ENCODE measurements around the gene CD82. TPM values are rescaled to one million over a fixed set of nuclear protein-coding genes. Genes with fewer than 3 reads are reported as not detected.

Gene CD82
- polyA plus RNA-seq, 1 donor from 2014 or later, result 0.84 TPM

DNA sequence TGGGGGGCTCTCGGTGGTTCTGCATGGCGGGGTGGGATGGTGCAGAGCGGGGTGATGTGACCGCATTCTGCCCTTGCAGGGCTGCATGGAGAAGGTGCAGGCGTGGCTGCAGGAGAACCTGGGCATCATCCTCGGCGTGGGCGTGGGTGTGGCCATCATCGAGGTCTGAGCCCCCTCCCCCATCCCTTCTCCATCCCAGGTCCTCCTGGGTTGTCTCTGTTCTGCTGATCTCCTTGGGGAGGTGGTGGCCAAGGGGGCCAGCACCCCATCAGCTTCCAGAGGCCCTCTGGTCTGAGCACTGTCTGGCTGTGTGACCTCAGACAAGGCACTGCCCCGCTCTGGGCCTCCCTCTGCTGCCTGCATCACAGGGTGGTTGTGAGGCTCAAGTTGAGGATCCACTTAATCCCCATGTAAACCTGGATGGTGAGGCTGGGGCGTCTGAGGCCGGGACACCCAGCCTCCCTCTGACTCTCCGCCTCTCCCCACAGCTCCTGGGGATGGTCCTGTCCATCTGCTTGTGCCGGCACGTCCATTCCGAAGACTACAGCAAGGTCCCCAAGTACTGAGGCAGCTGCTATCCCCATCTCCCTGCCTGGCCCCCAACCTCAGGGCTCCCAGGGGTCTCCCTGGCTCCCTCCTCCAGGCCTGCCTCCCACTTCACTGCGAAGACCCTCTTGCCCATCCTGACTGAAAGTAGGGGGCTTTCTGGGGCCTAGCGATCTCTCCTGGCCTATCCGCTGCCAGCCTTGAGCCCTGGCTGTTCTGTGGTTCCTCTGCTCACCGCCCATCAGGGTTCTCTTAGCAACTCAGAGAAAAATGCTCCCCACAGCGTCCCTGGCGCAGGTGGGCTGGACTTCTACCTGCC lies 53.3 kb downstream of the CD82 start:
- H3K4me2 ChIP-seq (ENCODE audit: low read length), result no peak overlapping the region
- H3K79me2 ChIP-seq (replicated peaks; ENCODE audit: insufficient read depth, low read length), result no peaks in the 10 kb centered on the region
- H3K9me3 ChIP-seq (ENCODE audit: low read length), result no peaks in the 10 kb centered on the region
- H3K4me3 ChIP-seq (ENCODE audit: low read length), result no peak overlapping the region
- H3F3A ChIP-seq (ENCODE audit: insufficient read depth, low read length, poor library complexity, severe bottlenecking), result no peaks in the 10 kb centered on the region
- no peak for TF ChIP-seq POLR2AphosphoS5 (IDR thresholded peaks at IDR 0.05)
- no peak for TF ChIP-seq TAF1 (IDR thresholded peaks at IDR 0.05; ENCODE audit: low read depth)
- no peak for TF ChIP-seq RAD21 (conservative IDR thresholded peaks at IDR 0.05)
- no peak for TF ChIP-seq EP300 (conservative IDR thresholded peaks at IDR 0.05; ENCODE audit: poor library complexity, severe bottlenecking)
- no peak for TF ChIP-seq MXI1 (conservative IDR thresholded peaks at IDR 0.05; ENCODE audit: poor library complexity, severe bottlenecking)
- TF ChIP-seq SMC3 (conservative IDR thresholded peaks at IDR 0.05; ENCODE audit: poor library complexity), result no peak
- TF ChIP-seq, protein P1, sequence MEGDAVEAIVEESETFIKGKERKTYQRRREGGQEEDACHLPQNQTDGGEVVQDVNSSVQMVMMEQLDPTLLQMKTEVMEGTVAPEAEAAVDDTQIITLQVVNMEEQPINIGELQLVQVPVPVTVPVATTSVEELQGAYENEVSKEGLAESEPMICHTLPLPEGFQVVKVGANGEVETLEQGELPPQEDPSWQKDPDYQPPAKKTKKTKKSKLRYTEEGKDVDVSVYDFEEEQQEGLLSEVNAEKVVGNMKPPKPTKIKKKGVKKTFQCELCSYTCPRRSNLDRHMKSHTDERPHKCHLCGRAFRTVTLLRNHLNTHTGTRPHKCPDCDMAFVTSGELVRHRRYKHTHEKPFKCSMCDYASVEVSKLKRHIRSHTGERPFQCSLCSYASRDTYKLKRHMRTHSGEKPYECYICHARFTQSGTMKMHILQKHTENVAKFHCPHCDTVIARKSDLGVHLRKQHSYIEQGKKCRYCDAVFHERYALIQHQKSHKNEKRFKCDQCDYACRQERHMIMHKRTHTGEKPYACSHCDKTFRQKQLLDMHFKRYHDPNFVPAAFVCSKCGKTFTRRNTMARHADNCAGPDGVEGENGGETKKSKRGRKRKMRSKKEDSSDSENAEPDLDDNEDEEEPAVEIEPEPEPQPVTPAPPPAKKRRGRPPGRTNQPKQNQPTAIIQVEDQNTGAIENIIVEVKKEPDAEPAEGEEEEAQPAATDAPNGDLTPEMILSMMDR (IDR thresholded peaks at IDR 0.05; ENCODE audit: poor library complexity, severe bottlenecking), result no peak
- TF ChIP-seq, protein P2, sequence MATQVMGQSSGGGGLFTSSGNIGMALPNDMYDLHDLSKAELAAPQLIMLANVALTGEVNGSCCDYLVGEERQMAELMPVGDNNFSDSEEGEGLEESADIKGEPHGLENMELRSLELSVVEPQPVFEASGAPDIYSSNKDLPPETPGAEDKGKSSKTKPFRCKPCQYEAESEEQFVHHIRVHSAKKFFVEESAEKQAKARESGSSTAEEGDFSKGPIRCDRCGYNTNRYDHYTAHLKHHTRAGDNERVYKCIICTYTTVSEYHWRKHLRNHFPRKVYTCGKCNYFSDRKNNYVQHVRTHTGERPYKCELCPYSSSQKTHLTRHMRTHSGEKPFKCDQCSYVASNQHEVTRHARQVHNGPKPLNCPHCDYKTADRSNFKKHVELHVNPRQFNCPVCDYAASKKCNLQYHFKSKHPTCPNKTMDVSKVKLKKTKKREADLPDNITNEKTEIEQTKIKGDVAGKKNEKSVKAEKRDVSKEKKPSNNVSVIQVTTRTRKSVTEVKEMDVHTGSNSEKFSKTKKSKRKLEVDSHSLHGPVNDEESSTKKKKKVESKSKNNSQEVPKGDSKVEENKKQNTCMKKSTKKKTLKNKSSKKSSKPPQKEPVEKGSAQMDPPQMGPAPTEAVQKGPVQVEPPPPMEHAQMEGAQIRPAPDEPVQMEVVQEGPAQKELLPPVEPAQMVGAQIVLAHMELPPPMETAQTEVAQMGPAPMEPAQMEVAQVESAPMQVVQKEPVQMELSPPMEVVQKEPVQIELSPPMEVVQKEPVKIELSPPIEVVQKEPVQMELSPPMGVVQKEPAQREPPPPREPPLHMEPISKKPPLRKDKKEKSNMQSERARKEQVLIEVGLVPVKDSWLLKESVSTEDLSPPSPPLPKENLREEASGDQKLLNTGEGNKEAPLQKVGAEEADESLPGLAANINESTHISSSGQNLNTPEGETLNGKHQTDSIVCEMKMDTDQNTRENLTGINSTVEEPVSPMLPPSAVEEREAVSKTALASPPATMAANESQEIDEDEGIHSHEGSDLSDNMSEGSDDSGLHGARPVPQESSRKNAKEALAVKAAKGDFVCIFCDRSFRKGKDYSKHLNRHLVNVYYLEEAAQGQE (IDR thresholded peaks at IDR 0.05; ENCODE audit: borderline replicate concordance), result no peak
- no peak for TF ChIP-seq EZH2 (IDR thresholded peaks at IDR 0.05; ENCODE audit: borderline replicate concordance, insufficient read depth, low read length, poor library complexity, severe bottlenecking)
- no peaks in the 10 kb centered on the region for H3K9me2 ChIP-seq (ENCODE audit: insufficient read depth, low read length)
- no peaks in the 10 kb centered on the region for H3K27me3 ChIP-seq (ENCODE audit: insufficient read depth, low read depth, low read length)
- no peak overlapping the region for H3K9ac ChIP-seq (ENCODE audit: low read length)
- H3K36me3 ChIP-seq (ENCODE audit: insufficient read depth, low read length), result no peaks in the 10 kb centered on the region
- H2AFZ ChIP-seq (ENCODE audit: low read depth, low read length), result no peak overlapping the region
- no peaks in the 10 kb centered on the region for H4K20me1 ChIP-seq (ENCODE audit: insufficient read depth)
- H3K27ac ChIP-seq (ENCODE audit: low read length), result no peak overlapping the region

DNA sequence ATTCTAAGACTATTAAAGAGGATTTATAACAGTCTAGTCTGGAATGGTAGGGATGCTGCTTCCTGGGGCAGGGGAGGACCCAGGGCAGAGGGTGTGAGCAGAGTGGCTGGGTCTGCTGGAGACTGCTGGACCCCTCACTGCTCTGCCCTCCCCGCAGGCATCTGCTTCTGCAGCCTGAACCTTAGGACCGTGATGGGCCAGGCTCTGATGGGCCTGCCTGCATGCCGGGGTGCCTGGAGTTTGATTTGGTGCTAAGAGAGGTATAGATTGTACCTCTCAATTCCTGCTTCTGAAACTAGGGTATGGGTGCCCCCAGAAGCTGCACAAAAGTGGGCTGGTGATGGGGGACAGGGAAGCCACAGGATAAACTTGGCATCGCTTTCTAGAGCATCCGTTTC lies 54.9 kb downstream of the CD82 start:
- no peak for TF ChIP-seq MXI1 (conservative IDR thresholded peaks at IDR 0.05; ENCODE audit: poor library complexity, severe bottlenecking)
- no peak for TF ChIP-seq EP300 (conservative IDR thresholded peaks at IDR 0.05; ENCODE audit: poor library complexity, severe bottlenecking)
- TF ChIP-seq EZH2 (IDR thresholded peaks at IDR 0.05; ENCODE audit: borderline replicate concordance, insufficient read depth, low read length, poor library complexity, severe bottlenecking), result no peak
- no peak for TF ChIP-seq SMC3 (conservative IDR thresholded peaks at IDR 0.05; ENCODE audit: poor library complexity)
- no peak for TF ChIP-seq TAF1 (IDR thresholded peaks at IDR 0.05; ENCODE audit: low read depth)
- no peak for TF ChIP-seq RAD21 (conservative IDR thresholded peaks at IDR 0.05)
- TF ChIP-seq, protein P2 (IDR thresholded peaks at IDR 0.05; ENCODE audit: borderline replicate concordance), result no peak
- TF ChIP-seq POLR2AphosphoS5 (IDR thresholded peaks at IDR 0.05), result no peak
- TF ChIP-seq, protein P1 (IDR thresholded peaks at IDR 0.05; ENCODE audit: poor library complexity, severe bottlenecking), result no peak
- Histone ChIP-seq H3F3A (ENCODE audit: insufficient read depth, low read length, poor library complexity, severe bottlenecking) (no peaks in the 10 kb centered on the region), H3K79me2 (replicated peaks; ENCODE audit: insufficient read depth, low read length) (no peaks in the 10 kb centered on the region), H2AFZ (ENCODE audit: low read depth, low read length) (no peak overlapping the region), H3K36me3 (ENCODE audit: insufficient read depth, low read length) (no peaks in the 10 kb centered on the region), H3K9me3 (ENCODE audit: low read length) (no peaks in the 10 kb centered on the region), H3K9ac (ENCODE audit: low read length) (no peak overlapping the region), H3K27me3 (ENCODE audit: insufficient read depth, low read depth, low read length) (no peaks in the 10 kb centered on the region), H3K27ac (ENCODE audit: low read length) (no peak overlapping the region), H3K9me2 (ENCODE audit: insufficient read depth, low read length) (no peaks in the 10 kb centered on the region), H4K20me1 (ENCODE audit: insufficient read depth) (no peaks in the 10 kb centered on the region), H3K4me2 (ENCODE audit: low read length) (no peak overlapping the region), H3K4me3 (ENCODE audit: low read length) (no peak overlapping the region)

Measured in neural cell (in vitro differentiated cells).